GM21737 (cell line): ENCODE data around the gene ADGRA3.

Experiments used
- ATAC-seq: cut with Tn5 transposase; IDR thresholded peaks from one replicate; pipeline ENCODE4 v1.9.1; 2021; ENCODE audit warnings: mild to moderate bottlenecking, moderate library complexity; ENCODE audit not compliant: unreplicated experiment

ADGRA3 gene

DNA sequence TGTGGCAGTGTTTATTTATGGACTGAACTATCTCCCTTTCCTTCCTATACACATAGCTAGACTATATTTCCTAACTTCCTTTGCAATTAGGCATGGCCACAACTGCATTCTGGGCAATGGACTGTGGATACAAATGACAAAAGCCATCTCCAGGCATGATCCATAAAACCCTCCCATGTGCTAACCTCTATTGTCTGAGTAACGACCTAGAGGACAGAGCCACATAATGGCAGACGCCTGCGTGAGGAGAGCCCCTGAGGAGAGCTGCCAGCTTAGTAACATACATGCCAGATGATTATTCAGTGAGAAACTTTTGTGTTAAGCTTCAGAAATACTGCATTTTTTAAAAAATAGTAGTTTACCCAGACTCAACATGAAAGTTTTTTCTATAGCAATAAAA lies 142.9 kb downstream of the ADGRA3 start:
- no peak for ATAC-seq

DNA sequence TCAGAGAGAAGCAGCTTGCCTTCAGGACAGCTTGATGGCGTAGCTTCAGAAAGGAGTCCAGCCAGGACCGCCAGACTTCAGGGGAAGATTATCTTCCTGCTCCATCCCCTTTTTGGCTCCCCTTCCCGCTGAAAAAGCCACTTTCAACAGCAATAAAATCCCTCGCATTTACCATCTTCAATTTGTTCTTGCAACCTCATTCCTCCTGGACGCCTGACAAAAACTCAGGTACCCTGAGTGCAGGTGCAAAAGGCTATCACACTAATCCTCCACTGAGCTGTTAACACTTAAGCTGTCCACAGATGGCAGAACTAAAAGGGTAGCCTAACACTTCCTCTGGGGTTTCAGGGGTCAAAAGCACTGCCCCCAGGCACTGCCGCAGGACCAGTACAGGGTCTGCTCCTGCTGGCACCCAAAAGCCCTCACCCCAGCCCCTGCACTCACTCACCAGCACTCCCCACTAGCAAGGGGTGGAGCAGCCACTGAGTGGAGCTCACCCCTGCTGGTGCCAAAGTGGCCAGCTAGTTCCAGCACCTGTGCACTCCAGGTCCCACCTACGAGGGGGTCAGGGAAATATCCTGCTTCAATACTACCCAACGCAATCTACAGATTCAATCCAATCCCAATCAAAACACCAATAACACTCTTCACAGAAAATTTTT lies 145.8 kb downstream of the ADGRA3 start:
- ATAC-seq: no peak

GRCh38 chr4:22363787-22364186 lies 152.1 kb downstream of the ADGRA3 start:
- no peak for ATAC-seq

DNA sequence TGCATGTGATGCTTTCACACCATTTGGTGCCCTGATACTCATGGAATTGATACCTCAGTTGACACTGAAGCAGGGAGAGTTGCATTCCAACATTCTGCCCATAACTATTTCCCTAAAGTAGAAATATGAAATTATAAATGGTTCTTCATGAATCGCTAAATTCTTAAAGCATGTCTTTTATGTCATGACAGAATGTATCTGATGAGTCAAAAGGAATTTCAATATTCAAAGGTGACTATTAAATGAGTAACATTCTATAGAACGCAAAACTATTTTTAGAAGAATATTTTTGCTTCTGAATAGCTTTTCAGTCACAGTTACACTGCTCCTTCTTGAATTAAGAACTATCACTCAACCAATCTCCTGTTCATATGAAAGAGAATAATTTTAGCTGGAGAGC lies 152.8 kb downstream of the ADGRA3 start:
- no peak for ATAC-seq

DNA sequence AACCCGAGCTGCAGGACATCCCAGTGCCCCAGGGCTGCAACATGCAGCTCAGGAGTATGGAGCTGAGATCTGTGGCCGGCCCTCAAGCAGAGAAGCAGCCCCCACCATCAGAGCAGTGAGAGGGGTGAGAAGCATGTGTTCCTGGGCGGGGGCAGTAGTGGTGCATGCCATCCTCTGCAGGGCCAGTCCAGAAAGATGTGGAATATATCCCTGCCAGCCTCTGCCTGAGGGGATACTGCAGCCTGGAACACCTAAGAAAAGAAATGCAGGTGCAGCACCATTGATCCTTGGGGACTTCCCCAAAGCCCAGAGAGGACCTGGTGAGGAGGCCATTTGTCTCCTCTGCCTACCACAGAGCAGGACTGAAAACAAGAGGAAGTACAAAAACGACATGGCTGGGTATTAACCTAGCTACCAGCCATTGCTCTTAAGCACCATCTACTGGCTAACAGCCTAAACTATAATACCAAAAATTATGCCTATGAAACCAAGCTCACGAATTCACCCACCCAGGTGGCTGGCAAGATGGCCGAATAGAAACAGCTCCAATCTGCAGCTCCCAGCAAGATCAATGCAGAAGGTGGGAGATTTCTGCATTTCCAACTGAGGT lies 158.8 kb downstream of the ADGRA3 start:
- ATAC-seq: no peak

GRCh38 chr4:22348410-22348809 lies 167.5 kb downstream of the ADGRA3 start:
- ATAC-seq: no peak

DNA sequence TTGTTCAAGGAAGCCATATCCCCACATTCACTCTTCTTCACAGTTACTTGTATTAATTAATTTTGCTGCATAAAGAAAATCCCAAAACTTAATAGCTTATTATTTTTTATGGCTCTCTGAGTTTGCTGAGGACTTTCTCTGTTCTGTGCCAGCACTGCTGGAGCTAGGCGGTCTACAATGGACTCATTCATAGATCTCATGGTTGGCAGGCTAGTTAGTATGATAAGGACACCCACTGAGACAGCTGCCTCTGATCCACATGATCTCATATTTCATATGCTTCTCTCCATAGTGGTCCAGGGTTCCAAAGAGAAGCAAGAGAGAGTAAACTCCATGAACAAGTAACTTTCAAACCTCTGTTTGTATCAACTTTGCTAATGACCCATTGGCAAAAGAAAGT lies 170.2 kb downstream of the ADGRA3 start:
- no peak for ATAC-seq

DNA sequence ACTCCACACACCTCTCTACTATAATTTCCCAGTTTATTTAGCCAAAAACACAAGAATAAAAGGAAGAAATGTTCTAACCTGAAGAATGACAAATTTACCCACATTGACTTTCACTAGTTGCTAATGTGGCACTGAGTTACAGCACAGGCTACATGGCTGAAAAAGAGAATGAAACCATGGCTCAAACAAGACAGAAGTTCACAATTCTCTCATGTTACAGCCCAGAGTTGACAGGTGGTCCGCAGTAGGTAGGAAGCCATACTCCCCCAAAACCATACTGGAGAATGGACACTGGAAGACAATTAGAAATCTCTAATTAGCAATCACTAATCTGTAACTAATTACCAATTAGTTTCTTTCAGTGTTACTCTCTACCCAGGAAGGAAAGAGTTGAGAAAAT lies 170.8 kb downstream of the ADGRA3 start:
- no peak for ATAC-seq

- no peak for ATAC-seq
These were observed 172.3 kb downstream of the ADGRA3 start for GRCh38 chr4:22343606-22344005.

GRCh38 chr4:22339491-22339890 lies 176.4 kb downstream of the ADGRA3 start:
- no peak for ATAC-seq

DNA sequence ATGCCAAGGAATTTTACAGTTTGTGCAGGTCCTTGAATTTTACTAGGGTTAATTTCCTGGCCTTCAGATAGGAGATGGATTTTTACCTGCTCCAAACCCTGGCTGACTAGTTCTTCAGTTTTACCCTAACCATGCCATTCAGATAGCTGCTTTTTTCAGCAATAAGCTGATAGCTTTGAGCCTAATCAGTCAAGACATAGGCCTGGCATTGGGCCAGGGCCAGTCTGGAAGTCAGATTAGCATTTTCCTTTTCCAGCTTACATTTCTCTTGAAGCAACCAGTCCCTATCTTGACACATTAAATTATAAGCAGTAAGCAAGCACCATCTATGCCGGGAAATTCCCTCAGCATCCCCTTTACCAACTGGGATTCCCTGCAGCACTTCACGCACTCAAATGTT lies 177.1 kb downstream of the ADGRA3 start:
- no peak for ATAC-seq
